ENCODE results near the gene PSTPIP2. TPM values are rescaled to one million over a fixed set of nuclear protein-coding genes. Genes with fewer than 3 reads are reported as not detected.

The PSTPIP2 gene
- total RNA-seq, 1 donor from 2014 or later = 6.7 TPM

GRCh38 chr18:45935591-45936335 lies 136.3 kb downstream of the PSTPIP2 start:
- DNase-seq (ENCODE audit: low spot score) = no peak

Other genes starting within 250 kb of the PSTPIP2 start
- gene SIGLEC15, start 246.6 kb downstream of the PSTPIP2 start, total RNA-seq (ENCODE audit: insufficient read depth, low replicate concordance) = 1.2 TPM
- gene EPG5, start 104.9 kb downstream of the PSTPIP2 start, total RNA-seq (ENCODE audit: insufficient read depth, low replicate concordance) = 23.8 TPM
- gene ATP5F1A, start 26.0 kb upstream of the PSTPIP2 start, total RNA-seq (ENCODE audit: insufficient read depth, low replicate concordance) = 259 TPM
- 63.6 TPM for gene HAUS1, start 32.1 kb upstream of the PSTPIP2 start, total RNA-seq (ENCODE audit: insufficient read depth, low replicate concordance)